HG02759 (cell line): ENCODE measurements around the gene ZFR.
"Not testable (repeated sequence)": the region's sequence is repeated elsewhere in the genome, so short reads cannot be mapped to it uniquely, and the experiment has no call there.

Experiments
- ATAC-seq: cut with Tn5 transposase; IDR thresholded peaks from one replicate; pipeline ENCODE4 v1.9.1; 2021; ENCODE audit warnings: mild to moderate bottlenecking, moderate library complexity; ENCODE audit not compliant: unreplicated experiment

The ZFR gene

GRCh38 chr5:32325062-32325461 lies 119.5 kb downstream of the ZFR start:
- ATAC-seq = peak; percentile 65

DNA sequence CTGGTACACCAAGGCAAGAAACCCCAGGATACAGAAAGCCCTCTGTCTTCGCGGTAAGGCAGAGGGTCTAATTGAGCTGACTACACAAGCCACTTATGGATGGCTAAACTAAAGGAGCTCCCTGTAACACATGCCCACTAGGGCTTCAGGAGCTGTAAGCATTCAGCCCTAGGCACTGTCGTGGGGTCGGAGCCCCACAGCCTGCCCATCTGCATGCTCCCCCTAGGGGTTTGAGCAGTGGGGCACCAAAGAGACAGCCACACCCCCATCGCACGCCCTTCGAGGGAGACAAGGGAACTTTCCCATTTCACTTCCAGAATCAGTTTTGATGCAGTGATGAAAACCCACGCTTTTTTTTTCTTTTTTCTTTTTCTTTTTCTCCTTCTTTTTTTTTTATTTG lies 120.8 kb downstream of the ZFR start:
- ATAC-seq = no peak

DNA sequence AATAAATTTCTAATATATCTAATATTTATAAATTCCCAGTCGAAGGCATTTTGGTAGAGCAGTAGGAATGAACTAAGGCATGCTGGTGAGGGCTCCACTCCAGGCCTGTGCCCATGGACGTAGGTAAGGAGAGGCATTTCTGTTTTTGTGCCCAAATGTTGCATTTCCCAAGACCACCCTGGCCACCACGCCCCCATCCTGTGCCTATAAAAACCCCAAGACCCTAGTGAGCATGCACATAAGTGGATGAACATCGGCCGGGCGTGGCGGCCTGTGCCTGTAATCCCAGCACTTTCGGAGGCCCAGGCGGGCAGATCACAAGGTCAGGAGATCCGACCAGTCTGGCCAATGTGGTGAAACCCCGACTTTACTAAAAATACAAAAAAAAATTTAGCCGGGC lies 121.7 kb downstream of the ZFR start:
- ATAC-seq = no peak

DNA sequence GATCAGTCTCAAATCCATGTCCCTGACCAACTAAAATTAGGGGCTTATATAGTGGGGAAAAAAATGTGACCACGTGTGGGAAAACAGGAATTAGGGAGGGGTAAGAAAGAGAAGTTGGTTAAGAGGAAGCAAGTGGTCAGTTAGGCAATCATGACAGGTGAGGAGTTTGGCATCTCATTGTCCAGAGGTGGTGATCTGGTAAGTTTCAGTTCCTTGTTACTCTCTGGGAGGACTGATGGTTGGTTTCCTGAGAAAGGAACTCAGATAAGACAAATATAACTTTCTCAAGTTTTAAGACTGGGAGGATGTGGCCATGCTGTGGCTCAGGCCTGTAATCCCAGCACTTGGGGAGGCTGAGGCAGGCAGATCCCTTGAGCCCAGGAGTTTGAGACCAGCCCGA lies 122.8 kb downstream of the ZFR start:
- ATAC-seq = not testable (repeated sequence)

DNA sequence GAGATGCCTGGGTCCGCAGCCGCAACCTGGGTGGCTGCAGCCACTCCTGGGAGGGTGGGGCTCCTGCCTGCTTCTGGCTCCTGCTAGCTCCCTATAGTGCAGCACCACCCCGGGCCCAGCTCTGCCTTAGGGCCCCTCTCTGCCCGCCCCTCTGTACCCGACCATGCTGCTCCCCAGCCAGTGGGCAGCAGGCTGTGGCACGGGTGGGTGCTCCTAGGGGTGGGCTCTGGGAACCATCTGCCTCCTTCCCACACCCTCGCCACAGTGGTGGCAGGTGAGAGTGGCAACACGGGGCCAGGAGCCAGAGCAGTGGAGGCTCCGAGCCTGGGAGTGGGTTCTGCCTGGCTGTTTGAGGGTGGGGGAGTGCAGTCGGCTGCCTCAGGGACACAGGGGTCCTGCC lies 124.0 kb downstream of the ZFR start:
- no peak for ATAC-seq

- ATAC-seq = no peak
Measured at GRCh38 chr5:32319926-32320543, 124.5 kb downstream of the ZFR start.

- no peak for ATAC-seq
Measured at GRCh38 chr5:32319392-32319791, 125.1 kb downstream of the ZFR start.

- no peak for ATAC-seq
Measured at GRCh38 chr5:32317041-32317440, 127.5 kb downstream of the ZFR start.

DNA sequence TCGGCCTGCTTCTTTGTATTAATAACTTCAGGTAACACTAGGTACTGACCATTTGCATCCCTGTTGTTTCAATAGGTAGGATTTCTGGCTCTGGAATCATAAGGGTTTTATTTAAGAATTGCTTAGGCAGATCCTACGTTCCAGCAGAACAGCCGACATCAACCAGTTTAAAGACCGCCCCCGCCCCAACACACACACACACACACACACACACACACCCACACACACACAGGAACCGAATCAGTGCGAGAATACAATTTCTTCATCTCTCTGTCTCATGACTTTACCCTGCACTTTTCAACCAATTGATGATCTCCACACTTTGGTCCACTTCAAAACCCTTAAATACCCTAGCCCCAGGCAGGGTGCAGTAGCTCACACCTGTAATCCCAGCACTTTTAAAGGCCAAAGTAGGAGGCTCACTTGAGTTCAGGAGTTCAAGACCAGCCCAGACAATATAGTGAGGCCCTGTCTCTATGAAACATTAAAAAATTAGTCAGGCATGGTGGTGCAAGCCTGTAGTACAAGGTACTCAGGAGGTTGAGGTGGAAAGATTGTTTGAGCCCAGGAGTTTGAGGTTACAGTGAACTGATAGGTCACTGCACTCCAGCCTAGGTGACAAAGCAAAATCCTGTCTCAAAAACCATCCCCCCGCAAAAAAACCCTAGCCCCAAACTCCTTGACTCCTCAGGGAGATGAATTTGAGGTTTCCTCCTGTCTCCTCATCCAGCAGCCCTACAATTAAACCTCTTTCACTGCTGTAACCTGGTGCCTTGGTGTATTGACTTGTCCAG lies 129.1 kb downstream of the ZFR start:
- ATAC-seq = no peak

DNA sequence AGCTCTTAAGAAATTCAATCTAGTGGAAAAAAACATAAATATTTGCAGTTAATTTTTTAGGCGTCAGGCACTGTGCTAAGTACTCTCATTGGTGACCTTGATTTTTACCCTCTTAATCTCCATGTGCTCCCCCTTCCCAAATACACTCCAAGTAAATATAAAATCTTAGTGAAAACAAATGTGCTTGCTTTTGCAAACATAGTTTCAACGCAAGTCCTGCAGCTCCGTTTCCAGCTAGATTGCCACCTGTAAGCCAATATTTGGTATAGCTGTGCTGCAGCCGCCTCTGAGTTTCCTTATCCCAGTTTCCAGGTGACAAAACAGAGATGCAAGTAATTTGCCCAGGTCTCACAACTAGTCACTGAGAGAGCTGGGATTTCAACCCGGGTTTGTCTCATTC lies 129.9 kb downstream of the ZFR start:
- no peak for ATAC-seq

GRCh38 chr5:32314152-32314488 lies 130.4 kb downstream of the ZFR start:
- not testable (repeated sequence) for ATAC-seq

- ATAC-seq = peak; percentile 90
Measured at GRCh38 chr5:32312595-32313332, 131.8 kb downstream of the ZFR start, which contains the start of gene MTMR12. Gene MTMR12, minus strand, starts transcription at chr5:32312939. Its CDS starts 101 bp downstream, at chr5:32312838.

- peak; percentile 31 for ATAC-seq
Measured at GRCh38 chr5:32312197-32312594, 132.3 kb downstream of the ZFR start.

DNA sequence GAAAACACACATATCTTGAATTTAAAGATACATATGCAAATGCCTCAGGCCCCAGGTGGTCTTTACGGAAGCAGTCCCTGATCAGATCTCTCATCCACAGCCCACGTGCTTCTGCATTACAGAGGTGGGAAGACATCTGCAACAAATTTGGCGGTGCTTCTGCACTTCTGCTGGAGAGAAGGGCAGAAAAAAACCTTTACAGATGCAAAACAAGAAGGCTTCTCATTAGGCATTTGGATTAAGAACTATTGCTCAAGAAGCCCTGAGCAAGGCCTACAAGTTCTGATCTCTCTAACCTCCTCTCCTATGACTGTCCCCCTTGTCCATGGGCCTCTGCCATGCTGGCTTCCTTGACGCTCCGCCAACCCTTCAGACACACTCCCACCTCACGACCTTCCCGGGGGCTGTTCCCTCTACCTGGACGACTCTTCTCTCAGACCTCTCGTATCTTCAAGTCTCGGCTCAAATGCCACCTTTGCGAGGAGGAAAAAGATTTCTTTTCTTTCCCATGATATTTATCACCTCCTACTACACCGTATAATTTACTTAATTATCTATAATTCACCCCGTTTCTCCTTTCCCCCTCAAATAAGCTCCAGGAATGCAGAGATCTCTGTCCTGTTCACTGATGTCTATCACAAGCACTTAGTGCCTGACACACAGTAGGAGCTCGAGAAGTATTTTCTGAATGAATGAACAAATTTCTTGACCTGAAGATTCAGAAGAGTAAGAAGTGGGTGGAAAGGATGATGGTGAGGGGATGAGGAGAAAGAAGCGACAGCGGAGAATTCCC lies 132.9 kb downstream of the ZFR start:
- ATAC-seq = no peak

GRCh38 chr5:32309761-32310160 lies 134.8 kb downstream of the ZFR start:
- ATAC-seq = no peak

DNA sequence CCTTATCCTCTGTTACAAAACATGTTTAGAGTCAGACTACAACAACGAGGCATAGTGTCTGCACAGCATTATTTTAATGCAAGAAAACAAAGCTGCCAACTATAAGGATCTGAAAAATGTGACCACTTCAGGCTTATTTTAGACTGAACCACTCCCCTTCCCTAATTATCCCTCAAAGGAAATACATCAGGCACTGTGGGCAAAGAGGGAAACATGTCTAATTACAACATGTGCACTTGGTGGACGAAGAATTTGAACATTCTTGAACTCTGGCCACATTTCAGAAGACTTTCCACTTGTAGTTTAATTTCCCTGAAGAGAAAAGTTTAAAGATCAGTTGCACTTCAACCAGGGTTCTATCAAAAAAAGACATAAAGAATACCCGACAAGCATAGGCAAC lies 135.6 kb downstream of the ZFR start:
- no peak for ATAC-seq

DNA sequence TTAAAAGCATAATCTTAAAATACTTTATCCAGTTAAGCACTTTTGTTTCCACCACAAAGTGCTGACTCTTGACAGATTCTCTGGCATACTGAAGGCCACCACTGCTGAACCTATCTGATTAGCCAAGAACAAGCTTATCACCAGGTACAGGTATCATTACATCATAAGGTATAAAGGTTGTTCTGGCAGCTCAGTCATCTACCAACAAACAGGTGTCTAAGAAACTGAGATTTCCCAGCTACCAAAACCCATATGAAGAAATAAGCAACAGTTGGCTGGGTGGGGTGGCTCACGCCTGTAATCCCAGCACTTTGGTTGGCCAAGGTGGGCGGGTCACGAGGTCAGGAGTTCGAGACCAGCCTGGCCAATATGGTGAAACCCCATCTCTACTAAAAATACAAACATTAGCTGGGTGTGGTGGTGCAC lies 136.8 kb downstream of the ZFR start:
- ATAC-seq = no peak

DNA sequence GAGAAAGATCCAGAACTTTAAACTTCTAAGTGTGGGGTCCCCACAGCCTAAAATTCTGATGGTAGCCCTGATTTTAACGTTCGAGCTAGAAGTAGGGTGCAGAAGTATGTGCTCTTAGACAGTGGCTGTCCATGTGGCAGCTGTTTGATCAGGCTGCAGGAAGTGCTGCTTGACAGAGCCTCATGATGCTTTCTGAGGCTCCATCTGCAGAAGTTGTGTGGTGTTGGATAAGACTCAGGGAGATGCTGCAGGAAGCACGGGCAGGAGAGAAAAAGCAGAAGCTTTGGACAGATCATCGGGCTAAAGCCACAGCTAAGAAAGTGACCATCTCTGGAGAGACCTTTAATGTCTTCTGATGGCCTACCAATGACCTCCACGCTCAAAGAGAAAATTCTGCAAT lies 139.9 kb downstream of the ZFR start:
- ATAC-seq = no peak
